Measurements from ENCODE around the gene CA4.

- TF ChIP-seq POLR2AphosphoS5 (IDR thresholded peaks at IDR 0.05) = no peak
- TF ChIP-seq, protein P1, sequence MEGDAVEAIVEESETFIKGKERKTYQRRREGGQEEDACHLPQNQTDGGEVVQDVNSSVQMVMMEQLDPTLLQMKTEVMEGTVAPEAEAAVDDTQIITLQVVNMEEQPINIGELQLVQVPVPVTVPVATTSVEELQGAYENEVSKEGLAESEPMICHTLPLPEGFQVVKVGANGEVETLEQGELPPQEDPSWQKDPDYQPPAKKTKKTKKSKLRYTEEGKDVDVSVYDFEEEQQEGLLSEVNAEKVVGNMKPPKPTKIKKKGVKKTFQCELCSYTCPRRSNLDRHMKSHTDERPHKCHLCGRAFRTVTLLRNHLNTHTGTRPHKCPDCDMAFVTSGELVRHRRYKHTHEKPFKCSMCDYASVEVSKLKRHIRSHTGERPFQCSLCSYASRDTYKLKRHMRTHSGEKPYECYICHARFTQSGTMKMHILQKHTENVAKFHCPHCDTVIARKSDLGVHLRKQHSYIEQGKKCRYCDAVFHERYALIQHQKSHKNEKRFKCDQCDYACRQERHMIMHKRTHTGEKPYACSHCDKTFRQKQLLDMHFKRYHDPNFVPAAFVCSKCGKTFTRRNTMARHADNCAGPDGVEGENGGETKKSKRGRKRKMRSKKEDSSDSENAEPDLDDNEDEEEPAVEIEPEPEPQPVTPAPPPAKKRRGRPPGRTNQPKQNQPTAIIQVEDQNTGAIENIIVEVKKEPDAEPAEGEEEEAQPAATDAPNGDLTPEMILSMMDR (IDR thresholded peaks at IDR 0.05) = no peak
These were observed 45.8 kb upstream of the CA4 start for GRCh38 chr17:60103957-60104356.

Measured in esophagus muscularis mucosa (tissue), 3 donors.